Suprapubic skin (tissue), 4 donors: ENCODE measurements around the gene TNFRSF19. TPM values are rescaled to one million over a fixed set of nuclear protein-coding genes. Genes with fewer than 3 reads are reported as not detected.

ENCODE experiments used
- DNase-seq, 2 donors: peaks; one replicate each; pipeline ENCODE4 v3.0.0-alpha.2; 2019; ENCODE audit warnings: low spot score in 2 of 2
- H3K27ac ChIP-seq: fragments of 200-600 bp; sonication (generic); one replicate; pipeline ENCODE4 v1.5.1; 2019
- H3K27me3 ChIP-seq: fragments of 200-600 bp; sonication (generic); one replicate; pipeline ENCODE4 v1.5.1; 2019
- H3K36me3 ChIP-seq: fragments of 200-600 bp; sonication (generic); one replicate; pipeline ENCODE4 v1.5.1; 2019
- H3K4me1 ChIP-seq: fragments of 200-600 bp; sonication (generic); one replicate; pipeline ENCODE4 v1.5.1; 2019
- H3K4me3 ChIP-seq: fragments of 200-600 bp; sonication (generic); one replicate; pipeline ENCODE4 v1.5.1; 2019; ENCODE audit warnings: mild to moderate bottlenecking
- H3K9me3 ChIP-seq: fragments of 200-600 bp; sonication (generic); one replicate; pipeline ENCODE4 v1.5.1; 2019
- EP300 ChIP-seq: sonication (generic); formaldehyde crosslinking; IDR thresholded peaks from one replicate; pipeline ENCODE4 v1.6.1; 2017; ENCODE audit warnings: antibody characterized with exemption
- POLR2A ChIP-seq, 2 donors: fragments of 450-650 bp; IDR thresholded peaks; one replicate each; pipeline ENCODE4 v1.6.1; 2017; ENCODE audit warnings: antibody characterized with exemption in 2 of 2, mild to moderate bottlenecking in 2 of 2, moderate library complexity in 2 of 2
- POLR2AphosphoS5 ChIP-seq, 3 donors: sonication (generic); formaldehyde crosslinking; IDR thresholded peaks; one replicate each; pipeline ENCODE4 v1.6.1; 2017; ENCODE audit warnings: antibody characterized with exemption in 3 of 3
- WGBS: methylation state at CpG from one replicate; pipeline ENCODE4 v1.1.5; 2018; 5-methylcytosine and 5-hydroxymethylcytosine counted together
- total RNA-seq, 4 donors: library from RNA; depleted of rRNA; stranded (reverse); fragments of >200 nt; gene quantifications; one replicate each; pipeline ENCODE4 v1.1.0, GENCODE V29; 2016
- TF ChIP-seq, protein P1 (sequence below), 2 donors: fragments of 200-600 bp in 1 of 2; fragments of 450-650 bp in 1 of 2; sonication (generic) in 1 of 2; IDR thresholded peaks; one replicate each; pipeline ENCODE4 v1.5.1; 2016 to 2019; ENCODE audit warnings: antibody characterized with exemption in 2 of 2, mild to moderate bottlenecking in 1 of 2, moderate library complexity in 1 of 2

The TNFRSF19 gene
- total RNA-seq, 4 donors from 2014 or later, result 74.6 to 100 (median 78.5) TPM

DNA sequence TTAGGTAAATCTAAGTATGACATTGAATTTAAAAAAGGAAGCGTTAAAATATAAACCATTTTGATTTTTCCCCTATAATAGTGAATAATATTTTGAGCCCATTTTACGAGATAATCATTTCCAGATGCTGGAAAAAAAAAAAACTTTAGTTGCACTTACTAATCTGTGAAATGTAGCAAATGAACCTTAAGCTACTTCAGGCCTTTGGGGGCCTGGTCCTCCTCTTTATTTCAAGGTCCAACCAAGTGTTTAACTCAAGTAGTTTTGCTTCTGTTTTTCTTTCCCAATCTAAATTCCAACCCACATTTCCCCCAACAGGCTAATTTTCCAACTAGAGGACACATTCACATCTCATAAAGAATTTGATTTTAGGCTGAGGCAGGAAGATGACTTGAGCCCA is 101.2 kb downstream of the TNFRSF19 start:
- no peaks in the 10 kb centered on the region for H3K27me3 ChIP-seq
- H3K36me3 ChIP-seq, result peaks cover 21% of the 10 kb centered on the region
- no peak for TF ChIP-seq EP300
- TF ChIP-seq, protein P1, sequence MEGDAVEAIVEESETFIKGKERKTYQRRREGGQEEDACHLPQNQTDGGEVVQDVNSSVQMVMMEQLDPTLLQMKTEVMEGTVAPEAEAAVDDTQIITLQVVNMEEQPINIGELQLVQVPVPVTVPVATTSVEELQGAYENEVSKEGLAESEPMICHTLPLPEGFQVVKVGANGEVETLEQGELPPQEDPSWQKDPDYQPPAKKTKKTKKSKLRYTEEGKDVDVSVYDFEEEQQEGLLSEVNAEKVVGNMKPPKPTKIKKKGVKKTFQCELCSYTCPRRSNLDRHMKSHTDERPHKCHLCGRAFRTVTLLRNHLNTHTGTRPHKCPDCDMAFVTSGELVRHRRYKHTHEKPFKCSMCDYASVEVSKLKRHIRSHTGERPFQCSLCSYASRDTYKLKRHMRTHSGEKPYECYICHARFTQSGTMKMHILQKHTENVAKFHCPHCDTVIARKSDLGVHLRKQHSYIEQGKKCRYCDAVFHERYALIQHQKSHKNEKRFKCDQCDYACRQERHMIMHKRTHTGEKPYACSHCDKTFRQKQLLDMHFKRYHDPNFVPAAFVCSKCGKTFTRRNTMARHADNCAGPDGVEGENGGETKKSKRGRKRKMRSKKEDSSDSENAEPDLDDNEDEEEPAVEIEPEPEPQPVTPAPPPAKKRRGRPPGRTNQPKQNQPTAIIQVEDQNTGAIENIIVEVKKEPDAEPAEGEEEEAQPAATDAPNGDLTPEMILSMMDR (IDR thresholded peaks at IDR 0.05), result no peak
- TF ChIP-seq POLR2A (IDR thresholded peaks at IDR 0.05), result no peak
- no peak for TF ChIP-seq POLR2AphosphoS5 (IDR thresholded peaks at IDR 0.05)
- no peaks in the 10 kb centered on the region for H3K9me3 ChIP-seq
- WGBS, result 67% methylated on average over 2 of the region's 2 CpGs
- H3K4me1 ChIP-seq, result no peaks in the 10 kb centered on the region
- no peak for DNase-seq
- H3K4me3 ChIP-seq, result no peak overlapping the region
- H3K27ac ChIP-seq, result no peak overlapping the region

DNA sequence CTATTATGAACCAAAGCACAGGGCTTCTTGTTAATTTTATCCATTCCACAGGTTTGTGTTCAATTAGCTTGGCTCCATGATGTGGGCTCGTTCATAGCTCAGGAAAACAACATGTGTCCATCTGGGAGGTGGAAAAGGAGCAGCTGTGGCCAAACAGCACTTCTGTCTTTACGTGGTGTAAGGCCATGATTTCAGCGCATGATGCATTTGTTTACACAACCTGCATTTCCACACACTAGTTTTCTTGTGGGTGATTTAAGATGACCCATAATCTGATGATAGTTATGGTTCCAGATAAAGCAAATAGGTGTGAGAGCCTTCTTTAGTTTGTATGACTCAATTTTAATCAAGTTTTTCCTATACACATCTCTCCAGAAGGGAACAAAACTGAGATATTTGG is 101.7 kb downstream of the TNFRSF19 start:
- WGBS, result 73% methylated on average over 3 of the region's 3 CpGs
- Histone ChIP-seq H3K9me3 (no peaks in the 10 kb centered on the region), H3K27ac (no peak overlapping the region), H3K36me3 (peaks cover 21% of the 10 kb centered on the region), H3K27me3 (no peaks in the 10 kb centered on the region), H3K4me1 (no peaks in the 10 kb centered on the region), H3K4me3 (no peak overlapping the region)
- DNase-seq, result no peak
- TF ChIP-seq, protein P1 (IDR thresholded peaks at IDR 0.05), result no peak
- TF ChIP-seq POLR2A (IDR thresholded peaks at IDR 0.05) (no peak), POLR2AphosphoS5 (IDR thresholded peaks at IDR 0.05) (no peak), EP300 (no peak)

- no peak for DNase-seq
- 53% methylated on average over 4 of the region's 4 CpGs for WGBS
- Histone ChIP-seq H3K4me3 (no peak overlapping the region), H3K9me3 (no peaks in the 10 kb centered on the region), H3K36me3 (peaks cover 21% of the 10 kb centered on the region), H3K27me3 (no peaks in the 10 kb centered on the region), H3K4me1 (no peaks in the 10 kb centered on the region), H3K27ac (no peak overlapping the region)
- TF ChIP-seq POLR2AphosphoS5 (IDR thresholded peaks at IDR 0.05), result no peak
- TF ChIP-seq EP300, result no peak
- TF ChIP-seq, protein P1 (IDR thresholded peaks at IDR 0.05), result no peak
- no peak for TF ChIP-seq POLR2A (IDR thresholded peaks at IDR 0.05)
These were observed 102.4 kb downstream of the TNFRSF19 start for GRCh38 chr13:23672616-23673015.

DNA sequence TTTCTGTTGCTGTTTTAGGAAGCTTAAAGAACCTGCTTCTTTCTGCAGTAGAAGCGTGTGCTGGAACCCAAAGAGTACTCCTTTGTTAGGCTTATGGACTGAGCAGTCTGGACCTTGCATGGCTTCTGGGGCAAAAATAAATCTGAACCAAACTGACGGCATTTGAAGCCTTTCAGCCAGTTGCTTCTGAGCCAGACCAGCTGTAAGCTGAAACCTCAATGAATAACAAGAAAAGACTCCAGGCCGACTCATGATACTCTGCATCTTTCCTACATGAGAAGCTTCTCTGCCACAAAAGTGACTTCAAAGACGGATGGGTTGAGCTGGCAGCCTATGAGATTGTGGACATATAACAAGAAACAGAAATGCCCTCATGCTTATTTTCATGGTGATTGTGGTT is 103.1 kb downstream of the TNFRSF19 start:
- H3K9me3 ChIP-seq, result no peaks in the 10 kb centered on the region
- DNase-seq, result no peak
- peaks cover 21% of the 10 kb centered on the region for H3K36me3 ChIP-seq
- 51% methylated on average over 4 of the region's 4 CpGs for WGBS
- no peak overlapping the region for H3K27ac ChIP-seq
- no peaks in the 10 kb centered on the region for H3K27me3 ChIP-seq
- TF ChIP-seq POLR2AphosphoS5 (IDR thresholded peaks at IDR 0.05) (no peak), POLR2A (IDR thresholded peaks at IDR 0.05) (no peak), EP300 (no peak)
- TF ChIP-seq, protein P1 (IDR thresholded peaks at IDR 0.05), result no peak
- H3K4me1 ChIP-seq, result no peaks in the 10 kb centered on the region
- no peak overlapping the region for H3K4me3 ChIP-seq

- no peaks in the 10 kb centered on the region for H3K9me3 ChIP-seq
- 93% methylated on average over 8 of the region's 8 CpGs for WGBS
These were observed 103.8 kb downstream of the TNFRSF19 start for GRCh38 chr13:23673867-23674605.

More at GRCh38 chr13:23673867-23674605, 103.8 kb downstream of the TNFRSF19 start:
- DNase-seq, result no peak
- Histone ChIP-seq H3K27ac (no peak overlapping the region), H3K36me3 (peaks cover 15% of the 10 kb centered on the region), H3K4me1 (no peaks in the 10 kb centered on the region), H3K27me3 (no peaks in the 10 kb centered on the region), H3K4me3 (no peak overlapping the region)
- no peak for TF ChIP-seq POLR2AphosphoS5 (IDR thresholded peaks at IDR 0.05)
- TF ChIP-seq EP300, result no peak
- TF ChIP-seq, protein P1 (IDR thresholded peaks at IDR 0.05), result no peak
- TF ChIP-seq POLR2A (IDR thresholded peaks at IDR 0.05), result no peak
